ENCODE measurements around the gene SOX10.
"Not testable (repeated sequence)": the region's sequence is repeated elsewhere in the genome, so short reads cannot be mapped to it uniquely, and the experiment has no call there.

Gene SOX10

DNA sequence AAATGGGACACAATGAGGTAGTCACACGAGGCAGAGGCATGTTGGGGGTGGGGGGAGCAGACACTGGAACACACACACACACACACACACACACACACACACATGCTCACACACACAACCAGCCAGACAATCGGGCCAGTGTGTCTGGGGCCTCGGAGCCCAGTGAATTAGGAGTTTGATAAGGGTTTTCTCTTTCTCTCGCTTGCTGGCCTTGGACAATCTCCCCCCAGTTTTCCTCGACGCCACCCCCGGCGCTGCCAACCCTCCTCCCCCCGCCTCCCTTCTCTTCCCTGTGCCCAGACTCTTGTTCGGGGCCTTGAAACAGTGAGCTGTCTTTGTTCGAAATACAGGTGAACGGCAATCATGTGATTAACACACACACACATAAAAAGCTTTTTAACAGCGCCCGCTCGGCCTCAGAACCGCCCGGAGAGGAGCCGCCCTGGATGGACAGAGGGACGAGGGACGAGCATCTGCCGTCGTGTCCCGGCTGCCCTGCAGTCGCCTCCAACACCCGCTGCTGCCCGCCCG, 1.5 kb upstream of the SOX10 start:
- DNase-seq: no peak

- no peak for DNase-seq
Observed at GRCh38 chr22:37985050-37985585, 763 bp upstream of the SOX10 start.

- no peak for DNase-seq
Observed at GRCh38 chr22:37982938-37983859, 1.2 kb downstream of the SOX10 start.

DNA sequence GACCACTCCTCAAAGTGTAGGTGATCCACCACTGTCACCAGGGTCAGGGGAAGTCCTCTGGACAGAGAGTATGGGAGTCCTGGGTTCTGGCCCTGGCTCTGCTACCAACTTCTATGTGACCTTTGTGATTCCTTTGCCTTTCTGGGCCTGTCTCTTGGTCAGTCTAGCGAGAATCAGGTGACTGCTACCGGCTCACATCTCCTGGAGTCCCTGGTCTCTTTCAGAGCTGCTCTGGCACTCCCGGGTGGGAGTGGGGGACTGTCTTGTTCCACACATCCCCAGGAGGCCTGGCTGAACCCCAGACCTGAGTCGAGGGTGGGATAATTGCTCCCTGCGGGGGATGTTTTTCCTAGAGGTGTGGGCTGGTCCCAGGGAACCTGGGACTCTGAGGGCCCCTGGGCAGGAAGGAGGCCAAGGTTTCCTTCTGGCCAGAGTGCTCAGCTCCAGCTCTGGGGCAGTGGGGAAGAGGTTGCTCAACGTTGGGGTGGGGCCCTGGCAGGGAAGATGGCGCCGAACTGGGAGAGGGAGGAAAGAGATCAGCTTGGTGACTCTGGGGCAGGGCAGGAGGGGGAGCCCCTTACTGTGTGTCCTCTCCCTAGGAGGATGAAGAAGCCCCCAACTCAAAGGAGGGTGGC, 2.1 kb downstream of the SOX10 start:
- no peak for DNase-seq

DNA sequence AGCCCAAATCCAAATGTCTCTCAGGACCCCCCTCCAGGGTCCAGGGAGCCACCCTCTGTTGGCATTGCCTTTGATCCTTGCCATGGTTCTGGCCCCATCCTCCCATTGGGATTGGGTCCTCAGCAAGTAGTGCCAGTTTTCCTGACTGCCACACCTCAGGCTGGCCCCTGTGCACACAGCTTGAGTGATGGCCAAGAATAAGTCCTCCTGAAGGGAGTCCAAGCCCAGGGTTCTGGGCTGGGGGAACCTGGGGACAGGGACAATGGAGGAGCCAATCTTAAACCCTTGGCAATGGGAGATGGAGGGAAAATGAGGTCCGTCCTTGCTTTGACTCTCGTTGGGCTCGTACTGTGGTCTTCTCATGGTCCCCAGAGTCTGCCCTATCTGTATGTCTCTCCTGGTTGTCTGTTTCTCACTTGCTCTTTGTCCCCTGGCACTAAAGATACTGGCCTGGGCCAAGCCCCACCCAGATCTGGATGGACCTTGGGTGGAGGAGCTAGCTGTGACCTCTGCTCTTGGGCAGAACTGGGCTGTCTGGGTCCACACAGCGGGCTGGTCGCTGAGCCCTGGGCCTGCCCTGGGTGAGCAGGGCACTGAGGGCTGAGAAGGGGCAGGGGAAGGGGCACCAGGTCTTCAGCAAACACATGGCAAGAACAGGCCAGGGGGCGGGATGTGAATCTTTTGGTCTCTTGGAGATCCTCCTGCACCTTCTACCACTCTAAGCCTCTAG, 2.9 kb downstream of the SOX10 start:
- no peak for DNase-seq

- no peak for DNase-seq
Observed at GRCh38 chr22:37979782-37980181, 4.6 kb downstream of the SOX10 start.

GRCh38 chr22:37976547-37976946, 7.8 kb downstream of the SOX10 start:
- no peak for DNase-seq

GRCh38 chr22:37976022-37976421, 8.3 kb downstream of the SOX10 start:
- not testable (repeated sequence) for DNase-seq

DNA sequence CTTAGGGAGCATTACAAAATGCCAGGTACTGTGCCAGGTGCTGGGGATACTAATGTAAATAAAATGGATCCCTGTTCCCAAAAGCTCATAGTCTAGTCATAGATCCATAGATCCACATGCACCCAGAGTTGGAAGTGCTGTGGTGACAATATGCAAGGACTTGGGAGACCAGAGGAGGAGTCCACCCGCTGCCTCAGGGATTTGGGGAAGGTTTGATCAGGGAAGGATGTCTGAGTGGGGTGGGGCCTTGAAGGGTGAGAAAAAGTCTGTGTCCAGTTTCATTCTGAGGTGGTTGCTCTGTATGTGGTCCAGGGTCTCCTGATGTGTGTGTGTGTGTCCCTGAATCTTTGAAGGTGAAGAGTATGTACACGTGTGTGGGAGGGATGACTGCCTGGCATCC, 9.2 kb downstream of the SOX10 start:
- no peak for DNase-seq

DNA sequence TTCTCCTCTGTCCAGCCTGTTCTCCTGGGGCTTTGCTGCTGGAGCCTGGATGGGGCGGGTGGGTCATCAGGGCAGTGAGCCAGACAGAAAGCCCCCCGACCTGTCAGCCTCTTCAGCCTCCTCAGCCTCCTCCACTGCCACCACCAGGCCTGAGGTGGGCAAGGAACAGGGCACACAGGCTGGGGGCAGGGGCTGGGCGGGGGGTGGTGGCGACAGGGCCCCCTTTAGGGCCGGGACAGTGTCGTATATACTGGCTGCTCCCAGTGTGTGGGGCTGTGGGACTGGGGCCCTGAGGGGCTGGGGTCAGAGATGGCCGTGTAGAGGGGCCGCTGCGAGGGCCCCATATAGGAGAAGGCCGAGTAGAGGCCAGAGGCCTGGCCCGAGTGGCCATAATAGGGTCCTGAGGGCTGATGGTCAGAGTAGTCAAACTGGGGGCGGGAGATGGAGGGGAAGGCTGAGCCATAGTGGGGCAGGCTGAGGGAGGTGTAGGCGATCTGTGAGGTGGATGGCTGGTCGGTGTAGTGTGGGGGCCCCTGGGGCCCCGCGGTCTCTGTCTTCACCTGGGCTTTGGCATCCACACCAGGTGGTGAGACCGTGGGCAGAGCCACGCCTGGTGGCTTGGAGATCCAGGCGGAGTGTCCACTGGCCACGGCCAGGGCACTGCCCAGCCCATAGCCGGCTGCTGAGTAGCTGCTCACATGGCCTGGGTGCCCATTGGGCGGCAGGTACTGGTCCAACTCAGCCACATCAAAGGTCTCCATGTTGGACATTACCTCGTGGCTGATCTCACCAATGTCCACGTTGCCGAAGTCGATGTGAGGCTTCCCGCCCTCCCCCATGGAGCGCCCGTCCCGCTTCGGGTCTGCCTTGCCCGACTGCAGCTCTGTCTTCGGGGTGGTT, 10.8 kb downstream of the SOX10 start:
- no peak for DNase-seq

- DNase-seq: no peak
Observed at GRCh38 chr22:37972527-37972926, 11.8 kb downstream of the SOX10 start.

GRCh38 chr22:37971475-37972434, 12.6 kb downstream of the SOX10 start:
- DNase-seq: no peak

DNA sequence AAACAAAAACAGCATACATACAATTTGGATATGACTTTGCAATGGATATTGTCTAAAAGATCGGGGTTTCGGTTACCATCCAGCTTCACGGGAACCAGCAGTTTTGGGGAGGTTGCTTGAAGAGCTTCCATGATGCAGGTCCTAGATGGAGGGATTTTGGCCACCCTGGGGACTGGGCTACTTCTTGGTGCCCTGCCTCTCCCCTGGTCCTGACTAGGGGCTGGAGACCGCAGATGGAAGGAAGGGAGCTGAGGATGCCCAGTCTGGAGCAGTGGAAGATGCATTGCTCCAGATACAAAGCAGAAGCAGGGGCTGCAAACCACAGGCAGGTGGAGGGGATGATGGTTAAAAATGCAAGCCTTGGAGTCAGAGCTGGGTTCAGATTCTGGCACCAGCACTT, 13.5 kb downstream of the SOX10 start:
- DNase-seq: no peak

DNA sequence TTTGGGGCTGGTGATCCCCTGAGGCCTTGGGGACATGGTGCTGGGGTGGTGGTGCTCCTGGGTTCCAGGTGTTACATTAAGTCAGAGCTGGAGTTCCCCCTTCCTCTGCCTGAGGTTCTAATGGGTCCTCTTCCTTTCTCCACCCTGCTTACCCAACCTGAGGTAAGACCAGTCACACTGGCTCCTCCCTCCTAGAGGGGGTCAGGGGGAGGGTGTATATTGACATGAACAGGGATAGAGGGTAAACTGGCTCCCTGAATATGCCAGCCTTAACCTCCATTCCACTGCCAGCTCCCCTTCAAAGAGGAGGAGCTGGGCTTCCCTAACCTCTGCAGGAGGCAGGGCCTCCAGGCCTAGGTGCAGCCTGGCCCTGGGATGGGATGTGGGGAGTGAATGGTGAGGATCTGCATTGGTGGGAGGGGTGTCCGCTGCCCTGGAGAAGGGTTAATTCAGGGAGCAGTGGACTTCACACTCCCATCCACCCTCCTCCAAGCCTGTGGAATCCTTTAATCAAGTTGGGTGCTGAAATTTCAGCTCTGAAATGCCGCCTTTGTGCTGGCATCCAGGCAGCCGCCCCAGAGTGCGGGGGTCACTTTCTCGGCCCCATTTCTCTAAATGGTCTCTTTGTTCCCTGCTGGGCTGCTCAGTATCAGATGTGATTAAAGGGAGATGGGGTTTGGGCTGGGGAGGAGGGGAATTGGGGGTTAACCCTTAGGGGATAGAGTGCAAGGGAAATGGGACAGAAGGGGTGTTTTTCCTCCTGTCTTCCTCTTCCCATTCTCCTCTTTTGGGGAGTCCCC, 15.7 kb downstream of the SOX10 start:
- no peak for DNase-seq

DNA sequence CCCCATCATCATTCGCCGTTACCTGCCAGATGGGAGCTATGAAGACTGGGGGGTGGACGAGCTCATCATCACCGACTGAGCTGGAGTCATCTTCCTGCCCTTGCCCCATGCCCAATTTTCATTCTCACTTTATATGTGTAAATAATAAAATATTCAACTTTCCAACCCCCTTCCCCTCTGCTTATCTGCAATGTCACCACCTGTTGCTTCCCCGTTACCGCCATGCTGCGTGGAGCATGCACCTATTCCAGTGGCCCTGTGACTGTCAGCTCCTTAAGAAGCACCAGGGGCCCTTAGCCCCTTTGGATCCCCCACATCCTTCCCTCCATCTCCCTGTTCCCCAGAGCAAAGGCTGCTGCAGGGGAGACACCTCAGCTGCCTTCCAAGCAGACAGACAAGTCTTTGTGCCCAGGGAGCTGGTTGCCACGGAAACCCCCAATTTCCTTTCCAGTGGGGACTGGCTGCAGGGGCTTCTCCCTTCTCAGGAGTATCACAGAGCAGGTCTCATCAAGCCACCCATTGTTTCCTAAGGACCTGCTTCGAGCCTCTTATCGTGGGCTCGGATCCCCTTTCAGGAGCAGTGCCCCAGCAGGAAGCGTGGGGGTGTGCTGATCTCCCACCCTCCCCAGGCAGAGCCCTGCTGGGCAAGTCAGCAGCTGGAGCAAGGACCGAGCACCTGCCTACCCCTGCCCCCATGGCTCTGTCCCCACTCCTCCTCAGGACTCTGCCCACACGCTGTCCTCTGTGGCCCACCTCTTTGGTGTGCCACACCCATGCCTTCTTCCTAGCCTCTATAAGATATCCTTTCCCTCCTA, 16.5 kb downstream of the SOX10 start:
- no peak for DNase-seq

DNA sequence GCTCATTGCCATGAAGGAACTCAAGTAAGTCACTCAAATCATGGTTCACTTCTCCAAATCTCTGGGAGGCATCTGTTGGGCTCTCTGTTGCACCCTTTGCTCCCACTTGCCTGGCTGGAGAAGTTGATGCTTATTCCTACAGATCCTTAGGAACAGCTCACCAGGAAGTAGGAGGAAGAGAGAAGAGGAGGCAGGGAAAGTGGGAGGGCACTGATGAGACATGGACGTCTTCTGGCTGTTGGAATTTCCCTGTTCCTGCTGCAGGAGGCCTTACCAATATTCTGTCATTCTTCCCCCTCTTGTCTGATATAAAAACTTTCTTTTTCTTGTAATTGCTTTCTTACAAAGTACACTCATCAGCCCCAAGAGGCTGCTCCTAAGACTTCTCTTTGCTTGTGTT, 17.2 kb downstream of the SOX10 start:
- no peak for DNase-seq

GRCh38 chr22:37965940-37966664, 18.3 kb downstream of the SOX10 start:
- no peak for DNase-seq

DNA sequence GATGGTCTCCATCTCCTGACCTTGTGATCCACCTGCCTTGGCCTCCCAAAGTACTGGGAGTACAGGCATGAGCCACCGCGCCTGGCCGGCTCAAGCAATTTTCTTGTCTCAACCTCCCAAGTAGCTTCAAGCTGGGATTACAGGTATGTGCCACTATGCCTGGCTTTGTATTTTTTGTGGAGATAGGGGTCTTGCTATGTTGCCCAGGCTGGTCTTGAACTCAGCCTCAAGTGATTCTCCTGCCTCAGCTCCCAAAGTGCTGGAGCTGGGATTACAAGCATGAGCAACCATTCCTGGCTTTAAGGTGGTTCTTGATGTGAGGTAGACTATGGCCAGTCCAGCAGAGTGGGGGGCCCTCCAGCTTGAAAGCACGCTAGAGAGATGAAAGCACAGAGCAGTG, 23.3 kb downstream of the SOX10 start:
- no peak for DNase-seq

Measured in CD4-positive, alpha-beta T cell treated with Interleukin-12 subunit alpha and Interleukin-12 subunit beta, for 1 hour (primary cell).